ENCODE results near the gene AP5S1.

DNA sequence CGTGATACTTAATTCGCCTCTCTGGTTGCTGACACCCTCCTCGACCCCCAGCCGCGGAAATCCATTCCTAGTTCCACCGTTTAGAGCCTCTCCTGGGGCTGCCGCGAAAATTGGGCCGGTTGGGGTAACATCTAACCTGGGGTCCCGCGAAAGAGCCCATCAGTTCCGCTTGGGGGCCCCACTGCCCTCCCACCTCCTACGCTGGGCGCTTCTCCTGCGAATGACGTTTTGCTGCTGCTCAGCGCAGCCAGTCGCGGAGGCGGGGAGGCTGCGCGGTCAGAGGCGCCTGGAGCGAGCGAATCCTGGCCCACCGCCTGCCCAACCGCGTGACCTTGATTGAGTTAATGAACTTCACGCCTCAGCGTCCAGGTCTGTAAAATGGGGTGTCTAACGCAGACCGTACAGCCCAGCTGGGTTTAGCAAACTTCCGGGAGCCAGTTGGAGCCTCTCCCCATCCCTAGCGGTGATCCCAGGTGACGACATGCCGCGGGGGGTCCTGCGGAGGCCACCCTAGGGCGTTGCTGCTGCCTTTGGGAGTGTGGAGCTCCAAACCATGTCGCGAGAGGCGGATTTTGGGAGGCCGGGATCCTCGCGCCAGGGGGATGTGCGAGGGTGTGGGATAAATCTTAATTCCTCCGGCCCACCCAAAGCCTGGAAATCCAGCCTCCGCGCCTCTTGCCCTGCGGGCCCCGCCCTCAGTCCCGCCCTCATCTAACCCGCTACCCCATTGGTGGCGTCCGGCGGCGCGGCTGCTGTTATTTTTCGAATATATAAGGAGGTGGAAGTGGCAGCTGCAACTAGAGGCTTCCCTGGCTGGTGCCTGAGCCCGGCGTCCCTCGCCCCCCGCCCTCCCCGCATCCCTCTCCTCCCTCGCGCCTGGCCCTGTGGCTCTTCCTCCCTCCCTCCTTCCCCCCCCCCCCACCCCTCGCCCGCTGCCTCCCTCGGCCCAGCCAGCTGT is 24.6 kb upstream of the AP5S1 start, which contains the start of gene CDC25B:
- TF ChIP-seq, protein P1, sequence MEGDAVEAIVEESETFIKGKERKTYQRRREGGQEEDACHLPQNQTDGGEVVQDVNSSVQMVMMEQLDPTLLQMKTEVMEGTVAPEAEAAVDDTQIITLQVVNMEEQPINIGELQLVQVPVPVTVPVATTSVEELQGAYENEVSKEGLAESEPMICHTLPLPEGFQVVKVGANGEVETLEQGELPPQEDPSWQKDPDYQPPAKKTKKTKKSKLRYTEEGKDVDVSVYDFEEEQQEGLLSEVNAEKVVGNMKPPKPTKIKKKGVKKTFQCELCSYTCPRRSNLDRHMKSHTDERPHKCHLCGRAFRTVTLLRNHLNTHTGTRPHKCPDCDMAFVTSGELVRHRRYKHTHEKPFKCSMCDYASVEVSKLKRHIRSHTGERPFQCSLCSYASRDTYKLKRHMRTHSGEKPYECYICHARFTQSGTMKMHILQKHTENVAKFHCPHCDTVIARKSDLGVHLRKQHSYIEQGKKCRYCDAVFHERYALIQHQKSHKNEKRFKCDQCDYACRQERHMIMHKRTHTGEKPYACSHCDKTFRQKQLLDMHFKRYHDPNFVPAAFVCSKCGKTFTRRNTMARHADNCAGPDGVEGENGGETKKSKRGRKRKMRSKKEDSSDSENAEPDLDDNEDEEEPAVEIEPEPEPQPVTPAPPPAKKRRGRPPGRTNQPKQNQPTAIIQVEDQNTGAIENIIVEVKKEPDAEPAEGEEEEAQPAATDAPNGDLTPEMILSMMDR (IDR thresholded peaks at IDR 0.05 in 2 of 3, conservative IDR thresholded peaks at IDR 0.05 in 1 of 3; ENCODE audit: control insufficient read depth in 2 of 3, extremely low read depth in 1 of 3, insufficient read depth in 1 of 3, low read depth in 3 of 3, low read length in 3 of 3), result peak in 2 of 3 experiments; percentile 12 to 48; a peak in 2 of 6 replicates
- TF ChIP-seq BRCA1 (IDR thresholded peaks at IDR 0.05; ENCODE audit: low read depth, low read length) (no peak), ZZZ3 (IDR thresholded peaks at IDR 0.05; ENCODE audit: control insufficient read depth, insufficient read length, low read depth) (no peak), NFIC (IDR thresholded peaks at IDR 0.05; ENCODE audit: low read depth, low read length) (no peak), TCF12 (IDR thresholded peaks at IDR 0.05; ENCODE audit: low read depth, low read length) (peak; percentile 69), MTA3 (IDR thresholded peaks at IDR 0.05; ENCODE audit: borderline replicate concordance, low read length) (no peak)
- TF ChIP-seq, protein P2, sequence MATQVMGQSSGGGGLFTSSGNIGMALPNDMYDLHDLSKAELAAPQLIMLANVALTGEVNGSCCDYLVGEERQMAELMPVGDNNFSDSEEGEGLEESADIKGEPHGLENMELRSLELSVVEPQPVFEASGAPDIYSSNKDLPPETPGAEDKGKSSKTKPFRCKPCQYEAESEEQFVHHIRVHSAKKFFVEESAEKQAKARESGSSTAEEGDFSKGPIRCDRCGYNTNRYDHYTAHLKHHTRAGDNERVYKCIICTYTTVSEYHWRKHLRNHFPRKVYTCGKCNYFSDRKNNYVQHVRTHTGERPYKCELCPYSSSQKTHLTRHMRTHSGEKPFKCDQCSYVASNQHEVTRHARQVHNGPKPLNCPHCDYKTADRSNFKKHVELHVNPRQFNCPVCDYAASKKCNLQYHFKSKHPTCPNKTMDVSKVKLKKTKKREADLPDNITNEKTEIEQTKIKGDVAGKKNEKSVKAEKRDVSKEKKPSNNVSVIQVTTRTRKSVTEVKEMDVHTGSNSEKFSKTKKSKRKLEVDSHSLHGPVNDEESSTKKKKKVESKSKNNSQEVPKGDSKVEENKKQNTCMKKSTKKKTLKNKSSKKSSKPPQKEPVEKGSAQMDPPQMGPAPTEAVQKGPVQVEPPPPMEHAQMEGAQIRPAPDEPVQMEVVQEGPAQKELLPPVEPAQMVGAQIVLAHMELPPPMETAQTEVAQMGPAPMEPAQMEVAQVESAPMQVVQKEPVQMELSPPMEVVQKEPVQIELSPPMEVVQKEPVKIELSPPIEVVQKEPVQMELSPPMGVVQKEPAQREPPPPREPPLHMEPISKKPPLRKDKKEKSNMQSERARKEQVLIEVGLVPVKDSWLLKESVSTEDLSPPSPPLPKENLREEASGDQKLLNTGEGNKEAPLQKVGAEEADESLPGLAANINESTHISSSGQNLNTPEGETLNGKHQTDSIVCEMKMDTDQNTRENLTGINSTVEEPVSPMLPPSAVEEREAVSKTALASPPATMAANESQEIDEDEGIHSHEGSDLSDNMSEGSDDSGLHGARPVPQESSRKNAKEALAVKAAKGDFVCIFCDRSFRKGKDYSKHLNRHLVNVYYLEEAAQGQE (IDR thresholded peaks at IDR 0.05; ENCODE audit: low read depth, low read length), result 0 out of 2 replicates have a peak, but pooled peaks have one; percentile 7
- TF ChIP-seq, protein P3, sequence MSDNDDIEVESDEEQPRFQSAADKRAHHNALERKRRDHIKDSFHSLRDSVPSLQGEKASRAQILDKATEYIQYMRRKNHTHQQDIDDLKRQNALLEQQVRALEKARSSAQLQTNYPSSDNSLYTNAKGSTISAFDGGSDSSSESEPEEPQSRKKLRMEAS (IDR thresholded peaks at IDR 0.05; ENCODE audit: low read depth, low read length), result no peak
